AG04450 (cell line): ENCODE measurements around the gene SSTR3. TPM values are rescaled to one million over a fixed set of nuclear protein-coding genes. Genes with fewer than 3 reads are reported as not detected.
A peak's percentile ranks its signal among the peaks of the same experiment; 100 is the strongest.

Source experiments
- CTCF ChIA-PET: fragments of 300-600, 350-600 bp; formaldehyde crosslinking; extraction: SDS; loops from one replicate; lab custom pipeline; 2022; ENCODE audit warnings: antibody characterized with exemption, inconsistent platforms; lab: Charles Lee
- POLR2A ChIA-PET: fragments of 350-600 bp; formaldehyde crosslinking; extraction: SDS; loops from one replicate; lab custom pipeline; 2021; ENCODE audit warnings: antibody characterized with exemption, inconsistent platforms; lab: Yijun Ruan, JAX
- DNase-seq: peaks from one replicate; pipeline ENCODE4 v3.0.0-alpha.2; 2011; ENCODE audit warnings: low read depth, low spot score
- H3K27ac ChIP-seq: one replicate; pipeline ENCODE4 v1.5.1; 2012; ENCODE audit warnings: low read depth, low read length, control low read depth
- H3K27me3 ChIP-seq: one replicate; pipeline ENCODE4 v1.6.0; 2012; ENCODE audit warnings: low read length; ENCODE audit not compliant: control insufficient read depth, insufficient read depth
- H3K4me3 ChIP-seq: 2 replicates; pipeline ENCODE4 v1.5.1; 2011; ENCODE audit warnings: mild to moderate bottlenecking, low read depth, low read length, control low read depth
- H3K9me3 ChIP-seq: 2 replicates; pipeline ENCODE4 v1.5.1; 2012; ENCODE audit warnings: low read length; ENCODE audit not compliant: control insufficient read depth, insufficient read depth
- polyA plus RNA-seq: library from polyadenylated mRNA; depleted of rRNA; stranded (reverse); fragments of >200 nt; gene quantifications from 2 replicates; pipeline ENCODE4 v1.2.3, GENCODE V29; 2011
- TF ChIP-seq, protein P1 (sequence below): IDR thresholded peaks from 2 replicates; pipeline ENCODE4 v1.5.1; 2011; ENCODE audit warnings: low read depth, low read length, control low read depth, inconsistent platforms

SSTR3 gene
- polyA plus RNA-seq, 1 experiment: 0.06 TPM

DNA sequence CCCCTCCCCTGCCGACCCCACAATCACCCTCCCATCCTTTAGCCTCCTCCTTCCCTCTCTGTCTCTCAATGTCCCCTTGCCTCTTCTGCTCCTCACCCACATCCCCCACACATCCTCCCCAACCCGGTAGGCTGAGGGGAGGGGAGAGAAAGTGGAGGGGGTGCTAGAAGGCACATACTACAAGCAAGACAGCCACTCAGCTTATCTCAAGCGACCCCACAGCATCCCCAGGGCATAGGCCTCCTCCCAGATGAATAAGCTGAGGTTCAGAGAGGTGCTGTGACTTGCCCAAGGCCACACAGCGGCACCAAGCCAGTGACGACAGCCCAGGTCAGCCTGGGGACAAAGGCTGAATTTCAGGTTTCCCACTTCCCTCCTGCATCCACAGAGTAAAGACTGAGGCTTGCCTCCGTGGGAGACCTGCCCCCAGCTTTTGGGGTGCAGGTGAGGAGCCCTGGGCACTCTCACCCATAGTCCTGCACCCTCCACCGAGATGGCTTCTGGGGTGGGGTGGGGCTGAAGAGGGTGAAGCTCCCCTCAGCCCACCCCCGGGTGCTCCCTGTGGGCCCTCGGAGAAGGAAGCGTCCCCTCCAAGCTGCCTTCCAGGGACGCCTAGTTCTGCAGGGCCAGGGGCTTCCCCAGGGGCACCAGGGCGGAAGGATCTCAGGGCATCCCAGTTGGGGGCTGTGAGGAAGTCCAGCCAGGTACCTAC is 31.3 kb upstream of the SSTR3 start:
- CTCF ChIA-PET: interaction anchor here (0.9 to 6.1 kb wide), 3 partner anchors 14 to 45 kb away, joined by 3 to 50 read pairs (median 9); no protein-coding TSS in a partner anchor
- Histone ChIP-seq H3K4me3 (peak overlapping the region; percentile 60), H3K27ac (no peak overlapping the region), H3K27me3 (no peaks in the 10 kb centered on the region), H3K9me3 (no peaks in the 10 kb centered on the region; the same call in 1 of the 2 replicates)
- TF ChIP-seq, protein P1, sequence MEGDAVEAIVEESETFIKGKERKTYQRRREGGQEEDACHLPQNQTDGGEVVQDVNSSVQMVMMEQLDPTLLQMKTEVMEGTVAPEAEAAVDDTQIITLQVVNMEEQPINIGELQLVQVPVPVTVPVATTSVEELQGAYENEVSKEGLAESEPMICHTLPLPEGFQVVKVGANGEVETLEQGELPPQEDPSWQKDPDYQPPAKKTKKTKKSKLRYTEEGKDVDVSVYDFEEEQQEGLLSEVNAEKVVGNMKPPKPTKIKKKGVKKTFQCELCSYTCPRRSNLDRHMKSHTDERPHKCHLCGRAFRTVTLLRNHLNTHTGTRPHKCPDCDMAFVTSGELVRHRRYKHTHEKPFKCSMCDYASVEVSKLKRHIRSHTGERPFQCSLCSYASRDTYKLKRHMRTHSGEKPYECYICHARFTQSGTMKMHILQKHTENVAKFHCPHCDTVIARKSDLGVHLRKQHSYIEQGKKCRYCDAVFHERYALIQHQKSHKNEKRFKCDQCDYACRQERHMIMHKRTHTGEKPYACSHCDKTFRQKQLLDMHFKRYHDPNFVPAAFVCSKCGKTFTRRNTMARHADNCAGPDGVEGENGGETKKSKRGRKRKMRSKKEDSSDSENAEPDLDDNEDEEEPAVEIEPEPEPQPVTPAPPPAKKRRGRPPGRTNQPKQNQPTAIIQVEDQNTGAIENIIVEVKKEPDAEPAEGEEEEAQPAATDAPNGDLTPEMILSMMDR: no peak
- POLR2A ChIA-PET: no interaction called here
- DNase-seq: no peak

DNA sequence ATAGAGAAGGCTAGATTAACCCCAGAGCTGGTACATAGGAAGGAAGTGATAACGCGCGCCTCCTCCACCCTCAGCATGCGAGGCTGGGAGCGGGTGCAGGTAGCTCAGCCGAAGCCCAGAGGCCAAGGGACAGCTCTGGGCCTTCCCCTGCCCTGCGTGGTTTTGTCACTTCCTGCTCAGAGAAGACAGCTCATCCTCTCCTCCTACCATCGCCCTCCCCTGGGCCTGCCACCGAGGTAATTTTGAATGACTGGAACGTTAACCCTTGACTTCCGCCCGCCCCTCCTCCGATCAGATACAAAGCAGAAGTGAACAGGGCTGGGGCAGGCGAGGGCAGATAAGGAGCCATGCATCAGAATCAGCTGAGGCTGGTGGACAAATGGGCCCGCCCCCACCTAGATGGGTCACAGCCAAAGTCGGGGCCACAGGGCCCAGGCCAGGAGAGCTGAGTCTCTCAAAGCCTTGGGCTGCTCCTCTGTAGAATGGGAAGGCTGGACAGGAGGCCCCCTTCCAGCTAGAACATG is 30.2 kb upstream of the SSTR3 start:
- Histone ChIP-seq H3K4me3 (no peak overlapping the region), H3K9me3 (no peaks in the 10 kb centered on the region; the same call in 1 of the 2 replicates), H3K27ac (no peak overlapping the region), H3K27me3 (no peaks in the 10 kb centered on the region)
- no peak for DNase-seq
- CTCF ChIA-PET: interaction anchor here (2.7 to 6.1 kb wide), 2 partner anchors 18 to 44 kb away, joined by 9 to 50 read pairs; no protein-coding TSS in a partner anchor
- TF ChIP-seq, protein P1: no peak
- POLR2A ChIA-PET: no interaction called here

DNA sequence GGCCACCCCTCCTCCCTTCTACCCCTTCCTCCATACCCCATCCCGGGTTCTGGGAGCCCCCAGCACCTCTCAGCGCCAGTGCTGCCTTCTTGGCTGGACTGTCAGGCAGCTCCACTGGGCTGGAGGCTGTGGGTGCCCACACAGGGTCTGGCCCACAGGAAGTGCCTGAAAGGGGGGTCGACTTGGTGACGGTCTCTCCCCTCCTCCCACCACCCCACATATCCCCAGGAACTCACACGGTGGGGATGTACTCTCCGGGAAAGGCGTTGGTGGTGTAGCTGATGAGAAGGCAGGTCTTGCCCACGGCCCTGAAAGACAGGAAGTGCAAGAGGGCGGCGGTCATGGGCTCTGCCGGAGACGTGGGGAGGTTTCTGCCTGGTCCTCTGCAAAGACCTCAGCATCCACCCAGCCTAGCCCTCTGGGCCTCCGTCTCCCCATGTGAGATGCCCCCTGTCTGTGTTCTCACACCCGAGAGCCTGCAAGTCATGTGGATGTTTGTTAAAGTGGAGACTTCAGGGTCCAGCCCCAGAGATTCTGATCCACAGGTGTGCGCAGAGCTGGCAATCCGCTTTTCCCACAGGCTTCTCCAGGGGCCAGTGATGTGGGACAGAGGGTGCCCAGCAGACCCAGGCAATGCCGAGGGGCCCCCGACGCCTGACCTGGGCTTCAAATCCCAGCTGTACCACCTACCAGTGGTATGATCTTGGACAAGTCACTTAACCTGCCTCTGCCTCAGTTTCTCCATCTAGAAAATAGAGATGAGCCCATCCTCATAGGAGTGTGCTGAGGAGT is 29.3 kb upstream of the SSTR3 start:
- no peaks in the 10 kb centered on the region for H3K27me3 ChIP-seq
- no peak overlapping the region for H3K27ac ChIP-seq
- ChIA-PET CTCF (interaction anchor here (2.7 to 6.1 kb wide), 2 partner anchors 19 to 43 kb away, joined by 9 to 50 read pairs; no protein-coding TSS in a partner anchor), POLR2A (no interaction called here)
- no peak for DNase-seq
- H3K9me3 ChIP-seq: no peaks in the 10 kb centered on the region; the same call in 1 of the 2 replicates
- TF ChIP-seq, protein P1: no peak
- H3K4me3 ChIP-seq: no peak overlapping the region

DNA sequence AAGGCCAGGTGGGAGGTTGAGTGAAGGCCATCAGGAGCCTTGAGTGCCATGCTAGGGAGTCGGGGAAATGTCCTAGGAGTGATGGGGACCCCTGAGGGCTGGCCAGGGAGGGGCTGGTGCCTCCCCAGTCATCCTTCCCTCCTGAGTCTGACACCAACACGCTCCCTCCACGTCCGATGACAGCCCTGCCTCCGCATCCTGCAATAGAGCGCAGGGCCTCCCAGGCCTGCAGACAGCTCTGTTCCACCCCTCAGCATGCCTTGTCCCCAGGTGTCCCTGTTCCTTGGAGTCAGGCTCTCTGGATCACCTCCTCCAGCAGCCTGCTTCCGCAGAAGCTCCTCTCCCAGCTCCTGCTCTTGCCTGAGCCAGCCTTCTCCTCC is 28.7 kb upstream of the SSTR3 start:
- TF ChIP-seq, protein P1: no peak
- Histone ChIP-seq H3K4me3 (no peak overlapping the region), H3K9me3 (no peaks in the 10 kb centered on the region; the same call in 1 of the 2 replicates), H3K27me3 (no peaks in the 10 kb centered on the region), H3K27ac (no peak overlapping the region)
- ChIA-PET POLR2A (no interaction called here), CTCF (interaction anchor here (2.7 to 6.1 kb wide), 2 partner anchors 19 to 42 kb away, joined by 9 to 50 read pairs; no protein-coding TSS in a partner anchor)
- no peak for DNase-seq
